GM13977 (cell line): ENCODE measurements around the gene ACAD11.
A peak's percentile ranks its signal among the peaks of the same experiment; 100 is the strongest.

Experiments used
- DNase-seq: peaks from one replicate; pipeline ENCODE4 v3.0.0; 2012; ENCODE audit warnings: low spot score
- CTCF ChIP-seq: IDR thresholded peaks from 2 replicates; pipeline ENCODE4 v1.5.1; 2012; ENCODE audit warnings: mild to moderate bottlenecking, control low read depth; ENCODE audit not compliant: insufficient read depth; ENCODE audit errors: extremely low read depth, missing control alignments
- in situ Hi-C: fragments of 300-500 bp; cut with MboI; formaldehyde crosslinking; loops from one replicate; pipeline ENCODE4 v1.12.0; 2022; ENCODE audit warnings: low sequenced_read_pairs, low pct_unique_long_range_greater_than_20kb, mixed read lengths, inconsistent platforms; ENCODE audit not compliant: unreplicated experiment

Gene ACAD11

GRCh38 chr3:132659365-132660051 is at the start of gene ACAD11:
Gene ACAD11 (minus strand): TSS chr3:132659809. CDS start chr3:132659751, 58 bp downstream.
- TF ChIP-seq CTCF = peak; percentile 64
- DNase-seq = peak; percentile 71
- in situ Hi-C loops = no loop called here

GRCh38 chr3:132703733-132704132 is 44.1 kb upstream of the ACAD11 start:
- no peak for DNase-seq
- in situ Hi-C loops = no loop called here
- no peak for TF ChIP-seq CTCF

- TF ChIP-seq CTCF = no peak
- no peak for DNase-seq
- in situ Hi-C loops = no loop called here
These were observed 35.8 kb upstream of the ACAD11 start for GRCh38 chr3:132695422-132695821.

GRCh38 chr3:132694991-132695390 is 35.4 kb upstream of the ACAD11 start:
- in situ Hi-C loops = no loop called here
- TF ChIP-seq CTCF = no peak
- DNase-seq = no peak

- TF ChIP-seq CTCF = no peak
- in situ Hi-C loops = no loop called here
- DNase-seq = no peak
These were observed 30.4 kb upstream of the ACAD11 start for GRCh38 chr3:132690040-132690439.

- no peak for DNase-seq
- no peak for TF ChIP-seq CTCF
- in situ Hi-C loops = no loop called here
These were observed 22.6 kb upstream of the ACAD11 start for GRCh38 chr3:132682201-132682600.
